SK-N-SH (cell line): ENCODE results near the gene PPP2R5C. TPM values are rescaled to one million over a fixed set of nuclear protein-coding genes. Genes with fewer than 3 reads are reported as not detected.

Experiments
- CTCF ChIA-PET: fragments of 300-600, 350-600 bp; formaldehyde crosslinking; extraction: SDS; loops from one replicate; lab custom pipeline; 2021; lab: Yijun Ruan, JAX
- POLR2A ChIA-PET: fragments of 350-600 bp; sonication (Branson Sonifier 250); formaldehyde crosslinking; extraction: SDS; loops from one replicate; lab custom pipeline; 2020; ENCODE audit warnings: antibody characterized with exemption, inconsistent platforms; lab: Yijun Ruan, JAX
- DNase-seq: peaks from one replicate; pipeline ENCODE4 v3.0.0; 2012
- H2AFZ ChIP-seq: fragments of 200-600 bp; sonication (generic); 2 replicates; pipeline ENCODE4 v1.8.1; 2016; ENCODE audit warnings: antibody characterized with exemption, mild to moderate bottlenecking, low read depth
- H3F3A ChIP-seq: fragments of 200-600 bp; sonication (generic); replicated peaks from 2 replicates; pipeline ENCODE3; 2016; ENCODE audit warnings: antibody characterized with exemption, mild to moderate bottlenecking; ENCODE audit not compliant: insufficient read depth
- H3K27ac ChIP-seq, 2 experiments: fragments of 200-500 bp in 1 of 2; fragments of 200-600 bp in 1 of 2; sonication (Bioruptor generic) in 1 of 2; sonication (generic), shearing (Covaris generic) in 1 of 2; 2 replicates each; pipeline versions ENCODE4 v1.5.1 to v1.6.1; 2014 to 2016; ENCODE audit warnings: low read depth in 2 of 2, inconsistent platforms in 1 of 2, low read length in 1 of 2, mild to moderate bottlenecking in 1 of 2, mixed read lengths in 1 of 2
- H3K27me3 ChIP-seq: fragments of 200-600 bp; sonication (generic), shearing (Covaris generic); 2 replicates; pipeline ENCODE4 v1.6.1; 2016; ENCODE audit warnings: mixed run types; ENCODE audit not compliant: insufficient read depth
- H3K36me3 ChIP-seq, 2 experiments: fragments of 200-500 bp in 1 of 2; fragments of 200-600 bp in 1 of 2; sonication (Bioruptor generic) in 1 of 2; sonication (generic) in 1 of 2; replicated peaks in 1 of 2; 2 replicates each; pipeline versions ENCODE3 to v1.5.1; 2014 to 2016; ENCODE audit warnings: low read length in 1 of 2, mild to moderate bottlenecking in 1 of 2; ENCODE audit not compliant: insufficient read depth in 2 of 2, control insufficient read depth in 1 of 2
- H3K4me1 ChIP-seq, 2 experiments: fragments of 200-500 bp in 1 of 2; fragments of 200-600 bp in 1 of 2; sonication (Bioruptor generic) in 1 of 2; sonication (generic), shearing (Covaris generic) in 1 of 2; 2 replicates each; pipeline versions ENCODE4 v1.5.1 to v1.6.1; 2014 to 2016; ENCODE audit warnings: low read depth in 1 of 2, low read length in 1 of 2, mixed run types in 1 of 2; ENCODE audit not compliant: insufficient read depth in 2 of 2, control insufficient read depth in 1 of 2
- H3K4me2 ChIP-seq: fragments of 200-600 bp; sonication (generic), shearing (Covaris generic); 2 replicates; pipeline ENCODE4 v1.6.1; 2017; ENCODE audit warnings: mixed run types
- H3K4me3 ChIP-seq, 2 experiments: fragments of 200-500 bp in 1 of 2; fragments of 200-600 bp in 1 of 2; sonication (Bioruptor generic) in 1 of 2; sonication (generic), shearing (Covaris generic) in 1 of 2; 2 replicates each; pipeline versions ENCODE4 v1.5.1 to v1.8.1; 2014 to 2016; ENCODE audit warnings: low read depth in 2 of 2, inconsistent platforms in 1 of 2, low read length in 1 of 2, mild to moderate bottlenecking in 1 of 2, mixed read lengths in 1 of 2, moderate library complexity in 1 of 2
- H3K79me2 ChIP-seq: fragments of 200-600 bp; sonication (generic); 2 replicates; pipeline ENCODE4 v1.8.1; 2017; ENCODE audit warnings: mild to moderate bottlenecking; ENCODE audit not compliant: insufficient read depth
- H3K9ac ChIP-seq: fragments of 200-600 bp; sonication (generic); 2 replicates; pipeline ENCODE4 v1.6.1; 2017; ENCODE audit warnings: mixed run types
- H3K9me2 ChIP-seq: fragments of 200-600 bp; sonication (generic); 2 replicates; pipeline ENCODE4 v1.6.1; 2017; ENCODE audit warnings: mixed run types
- H3K9me3 ChIP-seq: fragments of 200-600 bp; sonication (generic); 2 replicates; pipeline ENCODE4 v1.6.1; 2017; ENCODE audit warnings: mixed run types, mild to moderate bottlenecking, moderate library complexity
- H4K20me1 ChIP-seq: fragments of 200-600 bp; sonication (generic); 2 replicates; pipeline ENCODE4 v1.6.1; 2017; ENCODE audit warnings: mild to moderate bottlenecking, mixed run types; ENCODE audit not compliant: insufficient read depth
- CHD2 ChIP-seq: fragments of 150-350 bp; IDR thresholded peaks from 2 replicates; pipeline ENCODE4 v1.6.1; 2018; ENCODE audit warnings: low read length; ENCODE audit not compliant: partially characterized antibody
- EP300 ChIP-seq, 2 experiments: IDR thresholded peaks; 2 replicates each; pipeline versions ENCODE4 v1.4.0 to v1.6.1; 2012; ENCODE audit warnings: borderline replicate concordance in 1 of 2, low read depth in 1 of 2, low read length in 1 of 2
- FOSL2 ChIP-seq: IDR thresholded peaks from 2 replicates; pipeline ENCODE4 v1.4.0; 2012; ENCODE audit warnings: low read depth, mild to moderate bottlenecking, moderate library complexity, borderline replicate concordance
- GABPA ChIP-seq: IDR thresholded peaks from 2 replicates; pipeline ENCODE4 v1.4.0; 2012; ENCODE audit warnings: low read depth, mild to moderate bottlenecking
- JUND ChIP-seq: IDR thresholded peaks from 2 replicates; pipeline ENCODE4 v1.4.0; 2012
- MEF2A ChIP-seq: IDR thresholded peaks from 2 replicates; pipeline ENCODE4 v1.4.0; 2012; ENCODE audit warnings: low read depth, borderline replicate concordance
- POLR2AphosphoS5 ChIP-seq: IDR thresholded peaks from 2 replicates; pipeline ENCODE4 v1.6.1; 2012; ENCODE audit warnings: low read depth, low read length
- RXRA ChIP-seq: IDR thresholded peaks from 2 replicates; pipeline ENCODE4 v1.4.0; 2012; ENCODE audit warnings: low read depth, mild to moderate bottlenecking, borderline replicate concordance
- SMC3 ChIP-seq: IDR thresholded peaks from 2 replicates; pipeline ENCODE4 v1.6.1; 2012; ENCODE audit warnings: low read depth, low read length, improper control_type of control experiment
- TAF1 ChIP-seq: IDR thresholded peaks from 2 replicates; pipeline ENCODE4 v1.6.1; 2012; ENCODE audit warnings: low read depth, mild to moderate bottlenecking, low read length, moderate library complexity, borderline replicate concordance
- TCF12 ChIP-seq: IDR thresholded peaks from 2 replicates; pipeline ENCODE4 v1.4.0; 2012
- TEAD4 ChIP-seq: IDR thresholded peaks from 2 replicates; pipeline ENCODE4 v1.4.0; 2012; ENCODE audit warnings: mild to moderate bottlenecking, borderline replicate concordance; ENCODE audit not compliant: insufficient read depth
- YY1 ChIP-seq: IDR thresholded peaks from 2 replicates; pipeline ENCODE4 v1.4.0; 2012; ENCODE audit warnings: low read depth, mild to moderate bottlenecking
- WGBS: methylation state at CpG from one replicate; pipeline ENCODE4 v1.1.6; 2017; ENCODE audit warnings: low lambda C conversion rate; 5-methylcytosine and 5-hydroxymethylcytosine counted together
- polyA plus RNA-seq, 3 experiments: library from polyadenylated mRNA; depleted of rRNA; stranded (reverse); fragments of >200 nt; gene quantifications; 2 replicates each; pipeline ENCODE4 v1.2.3, GENCODE V29; 2012
- TF ChIP-seq, protein P1 (sequence below): IDR thresholded peaks from 2 replicates; pipeline ENCODE4; 2012
- TF ChIP-seq, protein P2 (sequence below): fragments of 200-600 bp; sonication (generic); IDR thresholded peaks from 2 replicates; pipeline ENCODE4 v1.6.1; 2017; ENCODE audit warnings: antibody characterized with exemption, mild to moderate bottlenecking, moderate library complexity
- TF ChIP-seq, protein P3 (sequence below): fragments of 150-350 bp; IDR thresholded peaks from 2 replicates; pipeline ENCODE4 v1.6.1; 2016; ENCODE audit warnings: mild to moderate bottlenecking, low read depth, low read length
- TF ChIP-seq, protein P4 (sequence below): fragments of 150-350 bp; IDR thresholded peaks from 2 replicates; pipeline ENCODE4 v1.6.1; 2017; ENCODE audit warnings: antibody characterized with exemption, low read length, low read depth, borderline replicate concordance
- TF ChIP-seq, protein P5 (sequence below): IDR thresholded peaks from 2 replicates; pipeline ENCODE4 v1.6.1; 2012; ENCODE audit warnings: mild to moderate bottlenecking, low read depth, low read length, moderate library complexity

Gene PPP2R5C
- polyA plus RNA-seq, 1 of the 3 experiments (the other 2 are of a cell fraction): 43.7 TPM

DNA sequence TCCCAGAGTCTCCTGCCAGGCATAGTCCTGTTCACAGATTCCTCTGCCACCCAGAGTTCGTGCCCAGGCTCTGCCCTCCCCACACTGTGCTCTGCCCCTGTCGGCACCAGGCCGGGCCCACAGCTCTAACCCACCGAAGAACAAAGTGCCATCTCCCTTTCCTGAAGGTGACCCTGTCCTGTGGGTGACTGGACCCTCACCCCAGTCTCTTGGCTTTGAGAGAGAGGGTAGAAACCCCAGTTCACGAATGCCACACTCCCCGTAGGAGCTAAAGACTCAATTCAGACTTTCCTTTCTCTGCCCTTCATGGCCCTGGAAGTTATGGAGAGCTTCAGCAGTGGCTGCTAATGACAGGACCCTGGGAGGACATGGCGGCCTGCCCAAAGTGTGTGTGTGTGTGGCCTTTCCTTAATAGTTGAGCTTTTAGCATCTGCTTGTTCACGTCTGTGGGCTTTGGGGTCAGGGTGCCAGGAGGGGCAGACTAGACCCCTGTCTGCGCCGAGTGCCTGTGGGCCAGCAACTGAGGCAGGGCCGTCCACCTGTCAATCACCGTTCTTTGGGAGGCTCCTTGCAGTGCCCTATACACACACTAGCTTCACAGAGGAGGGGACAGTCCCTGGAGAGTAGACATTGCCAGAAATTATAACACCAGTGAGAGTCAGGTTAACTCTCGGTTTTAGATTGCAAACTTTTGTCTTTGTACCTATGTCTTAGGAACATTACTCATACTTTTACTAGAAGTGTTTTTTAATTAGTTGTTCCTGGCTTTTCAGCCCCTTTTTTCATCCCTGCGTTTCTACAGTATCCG, 118.2 kb downstream of the PPP2R5C start (continued):
- TF ChIP-seq, protein P1, sequence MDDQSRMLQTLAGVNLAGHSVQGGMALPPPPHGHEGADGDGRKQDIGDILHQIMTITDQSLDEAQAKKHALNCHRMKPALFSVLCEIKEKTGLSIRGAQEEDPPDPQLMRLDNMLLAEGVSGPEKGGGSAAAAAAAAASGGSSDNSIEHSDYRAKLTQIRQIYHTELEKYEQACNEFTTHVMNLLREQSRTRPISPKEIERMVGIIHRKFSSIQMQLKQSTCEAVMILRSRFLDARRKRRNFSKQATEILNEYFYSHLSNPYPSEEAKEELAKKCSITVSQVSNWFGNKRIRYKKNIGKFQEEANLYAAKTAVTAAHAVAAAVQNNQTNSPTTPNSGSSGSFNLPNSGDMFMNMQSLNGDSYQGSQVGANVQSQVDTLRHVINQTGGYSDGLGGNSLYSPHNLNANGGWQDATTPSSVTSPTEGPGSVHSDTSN: no peak
- TF ChIP-seq TAF1: no peak
- no peak for TF ChIP-seq TEAD4
- TF ChIP-seq JUND: no peak
- TF ChIP-seq, protein P2, sequence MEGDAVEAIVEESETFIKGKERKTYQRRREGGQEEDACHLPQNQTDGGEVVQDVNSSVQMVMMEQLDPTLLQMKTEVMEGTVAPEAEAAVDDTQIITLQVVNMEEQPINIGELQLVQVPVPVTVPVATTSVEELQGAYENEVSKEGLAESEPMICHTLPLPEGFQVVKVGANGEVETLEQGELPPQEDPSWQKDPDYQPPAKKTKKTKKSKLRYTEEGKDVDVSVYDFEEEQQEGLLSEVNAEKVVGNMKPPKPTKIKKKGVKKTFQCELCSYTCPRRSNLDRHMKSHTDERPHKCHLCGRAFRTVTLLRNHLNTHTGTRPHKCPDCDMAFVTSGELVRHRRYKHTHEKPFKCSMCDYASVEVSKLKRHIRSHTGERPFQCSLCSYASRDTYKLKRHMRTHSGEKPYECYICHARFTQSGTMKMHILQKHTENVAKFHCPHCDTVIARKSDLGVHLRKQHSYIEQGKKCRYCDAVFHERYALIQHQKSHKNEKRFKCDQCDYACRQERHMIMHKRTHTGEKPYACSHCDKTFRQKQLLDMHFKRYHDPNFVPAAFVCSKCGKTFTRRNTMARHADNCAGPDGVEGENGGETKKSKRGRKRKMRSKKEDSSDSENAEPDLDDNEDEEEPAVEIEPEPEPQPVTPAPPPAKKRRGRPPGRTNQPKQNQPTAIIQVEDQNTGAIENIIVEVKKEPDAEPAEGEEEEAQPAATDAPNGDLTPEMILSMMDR: no peak
- no peak for TF ChIP-seq GABPA
- TF ChIP-seq YY1: no peak
- TF ChIP-seq CHD2: no peak
- no peak for TF ChIP-seq MEF2A
- TF ChIP-seq, protein P3, sequence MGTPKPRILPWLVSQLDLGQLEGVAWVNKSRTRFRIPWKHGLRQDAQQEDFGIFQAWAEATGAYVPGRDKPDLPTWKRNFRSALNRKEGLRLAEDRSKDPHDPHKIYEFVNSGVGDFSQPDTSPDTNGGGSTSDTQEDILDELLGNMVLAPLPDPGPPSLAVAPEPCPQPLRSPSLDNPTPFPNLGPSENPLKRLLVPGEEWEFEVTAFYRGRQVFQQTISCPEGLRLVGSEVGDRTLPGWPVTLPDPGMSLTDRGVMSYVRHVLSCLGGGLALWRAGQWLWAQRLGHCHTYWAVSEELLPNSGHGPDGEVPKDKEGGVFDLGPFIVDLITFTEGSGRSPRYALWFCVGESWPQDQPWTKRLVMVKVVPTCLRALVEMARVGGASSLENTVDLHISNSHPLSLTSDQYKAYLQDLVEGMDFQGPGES: no peak
- TF ChIP-seq SMC3: no peak
- TF ChIP-seq EP300 (IDR thresholded peaks at IDR 0.05; ENCODE audit: borderline replicate concordance in 1 of 2, low read depth in 1 of 2, low read length in 1 of 2): no peak
- TF ChIP-seq POLR2AphosphoS5: no peak
- TF ChIP-seq TCF12: no peak

DNA sequence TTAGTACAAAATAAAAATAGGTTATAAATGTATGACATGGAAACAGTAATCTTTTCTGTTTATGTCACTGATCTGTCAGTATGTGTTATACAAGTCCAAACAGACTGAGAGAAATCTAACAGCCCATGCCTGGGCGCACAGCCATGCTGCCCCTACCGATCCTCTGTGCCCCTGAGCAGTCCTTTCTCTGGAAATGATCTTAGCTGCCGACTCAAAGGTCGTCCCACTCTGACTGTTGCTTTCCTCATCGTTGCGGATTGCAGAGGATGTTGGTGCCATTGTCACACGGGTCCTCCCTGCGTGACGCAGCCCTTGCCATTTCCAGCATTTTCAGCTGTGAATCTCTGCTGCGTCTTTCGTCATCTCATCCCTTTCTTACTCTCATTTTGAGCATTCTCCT, 119.9 kb downstream of the PPP2R5C start:
- ChIA-PET CTCF (no interaction called here), POLR2A (no interaction called here)
- H3K9me3 ChIP-seq: no peaks in the 10 kb centered on the region
- H3F3A ChIP-seq: no peaks in the 10 kb centered on the region
- peaks cover 54% of the 10 kb centered on the region for H3K79me2 ChIP-seq
- peaks cover 29% of the 10 kb centered on the region for H4K20me1 ChIP-seq
- TF ChIP-seq TEAD4 (no peak), SMC3 (no peak), TAF1 (no peak), FOSL2 (no peak), RXRA (no peak)
- TF ChIP-seq, protein P4, sequence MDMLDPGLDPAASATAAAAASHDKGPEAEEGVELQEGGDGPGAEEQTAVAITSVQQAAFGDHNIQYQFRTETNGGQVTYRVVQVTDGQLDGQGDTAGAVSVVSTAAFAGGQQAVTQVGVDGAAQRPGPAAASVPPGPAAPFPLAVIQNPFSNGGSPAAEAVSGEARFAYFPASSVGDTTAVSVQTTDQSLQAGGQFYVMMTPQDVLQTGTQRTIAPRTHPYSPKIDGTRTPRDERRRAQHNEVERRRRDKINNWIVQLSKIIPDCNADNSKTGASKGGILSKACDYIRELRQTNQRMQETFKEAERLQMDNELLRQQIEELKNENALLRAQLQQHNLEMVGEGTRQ: no peak
- TF ChIP-seq, protein P5, sequence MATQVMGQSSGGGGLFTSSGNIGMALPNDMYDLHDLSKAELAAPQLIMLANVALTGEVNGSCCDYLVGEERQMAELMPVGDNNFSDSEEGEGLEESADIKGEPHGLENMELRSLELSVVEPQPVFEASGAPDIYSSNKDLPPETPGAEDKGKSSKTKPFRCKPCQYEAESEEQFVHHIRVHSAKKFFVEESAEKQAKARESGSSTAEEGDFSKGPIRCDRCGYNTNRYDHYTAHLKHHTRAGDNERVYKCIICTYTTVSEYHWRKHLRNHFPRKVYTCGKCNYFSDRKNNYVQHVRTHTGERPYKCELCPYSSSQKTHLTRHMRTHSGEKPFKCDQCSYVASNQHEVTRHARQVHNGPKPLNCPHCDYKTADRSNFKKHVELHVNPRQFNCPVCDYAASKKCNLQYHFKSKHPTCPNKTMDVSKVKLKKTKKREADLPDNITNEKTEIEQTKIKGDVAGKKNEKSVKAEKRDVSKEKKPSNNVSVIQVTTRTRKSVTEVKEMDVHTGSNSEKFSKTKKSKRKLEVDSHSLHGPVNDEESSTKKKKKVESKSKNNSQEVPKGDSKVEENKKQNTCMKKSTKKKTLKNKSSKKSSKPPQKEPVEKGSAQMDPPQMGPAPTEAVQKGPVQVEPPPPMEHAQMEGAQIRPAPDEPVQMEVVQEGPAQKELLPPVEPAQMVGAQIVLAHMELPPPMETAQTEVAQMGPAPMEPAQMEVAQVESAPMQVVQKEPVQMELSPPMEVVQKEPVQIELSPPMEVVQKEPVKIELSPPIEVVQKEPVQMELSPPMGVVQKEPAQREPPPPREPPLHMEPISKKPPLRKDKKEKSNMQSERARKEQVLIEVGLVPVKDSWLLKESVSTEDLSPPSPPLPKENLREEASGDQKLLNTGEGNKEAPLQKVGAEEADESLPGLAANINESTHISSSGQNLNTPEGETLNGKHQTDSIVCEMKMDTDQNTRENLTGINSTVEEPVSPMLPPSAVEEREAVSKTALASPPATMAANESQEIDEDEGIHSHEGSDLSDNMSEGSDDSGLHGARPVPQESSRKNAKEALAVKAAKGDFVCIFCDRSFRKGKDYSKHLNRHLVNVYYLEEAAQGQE: no peak
- TF ChIP-seq, all 33 proteins: peak for 0
- Histone ChIP-seq H3K4me1 (peaks cover 2 to 31% of the 10 kb centered on the region in 2 experiments; a peak in 2 of 4 replicates), H3K36me3 (peaks cover 21 to 46% of the 10 kb centered on the region in 2 experiments), H2AFZ (no peak overlapping the region), H3K27me3 (no peaks in the 10 kb centered on the region), H3K4me3 (no peak overlapping the region), H3K27ac (no peak overlapping the region), H3K9me2 (no peaks in the 10 kb centered on the region), H3K4me2 (no peak overlapping the region), H3K9ac (no peak overlapping the region)
- DNase-seq: no peak
- WGBS: 98% methylated on average over 11 of the region's 11 CpGs
